PFSK-1 (cell line): ENCODE results near the gene STRN3.

Source experiments
- POLR2AphosphoS5 ChIP-seq: IDR thresholded peaks from 2 replicates; pipeline ENCODE4 v1.6.1; 2012; ENCODE audit warnings: low read depth, mild to moderate bottlenecking, control low read depth, low read length, moderate library complexity
- TAF1 ChIP-seq: IDR thresholded peaks from 2 replicates; pipeline ENCODE4 v1.6.1; 2012; ENCODE audit warnings: low read length, control low read depth, borderline replicate concordance; ENCODE audit not compliant: insufficient read depth

- TF ChIP-seq TAF1 (no peak), POLR2AphosphoS5 (no peak)
Observed at GRCh38 chr14:30908826-30909225, 117.4 kb downstream of the STRN3 start.
